Kasumi-1 (cell line): ENCODE results near the gene PACSIN2.
"Not testable (repeated sequence)": the region's sequence is repeated elsewhere in the genome, so short reads cannot be mapped to it uniquely, and the experiment has no call there.

ENCODE experiments used
- DNase-seq, 2 experiments: peaks; one replicate each; lab custom pipeline; 2025; lab: John Stamatoyannopoulos, UW

PACSIN2 gene

GRCh38 chr22:42964994-42965699 is 49.8 kb downstream of the PACSIN2 start:
- DNase-seq: peak; percentile 29 to 51

- no peak for DNase-seq
These were observed 51.7 kb downstream of the PACSIN2 start for GRCh38 chr22:42963231-42963595.

GRCh38 chr22:42962295-42963230 is 52.4 kb downstream of the PACSIN2 start:
- DNase-seq: peak; percentile 60 to 66

- no peak for DNase-seq
These were observed 53.1 kb downstream of the PACSIN2 start for GRCh38 chr22:42961810-42962209.

GRCh38 chr22:42961400-42961690 is 53.6 kb downstream of the PACSIN2 start:
- not testable (repeated sequence) for DNase-seq

- DNase-seq: no peak
These were observed 54.2 kb downstream of the PACSIN2 start for GRCh38 chr22:42960531-42961399.

GRCh38 chr22:42959576-42960509 is 55.1 kb downstream of the PACSIN2 start:
- DNase-seq: peak; percentile 67 to 69

- no peak for DNase-seq
These were observed 56.0 kb downstream of the PACSIN2 start for GRCh38 chr22:42958937-42959336.

GRCh38 chr22:42957958-42958357 is 57.0 kb downstream of the PACSIN2 start:
- DNase-seq: no peak

GRCh38 chr22:42957544-42957943 is 57.4 kb downstream of the PACSIN2 start:
- no peak for DNase-seq

- DNase-seq: no peak
These were observed 59.1 kb downstream of the PACSIN2 start for GRCh38 chr22:42955848-42956247.

- DNase-seq: no peak
These were observed 59.8 kb downstream of the PACSIN2 start for GRCh38 chr22:42955087-42955635.

- not testable (repeated sequence) for DNase-seq
These were observed 61.2 kb downstream of the PACSIN2 start for GRCh38 chr22:42953751-42954150.

GRCh38 chr22:42951093-42951710 is 63.7 kb downstream of the PACSIN2 start:
- no peak for DNase-seq

- DNase-seq: no peak
These were observed 64.7 kb downstream of the PACSIN2 start for GRCh38 chr22:42950281-42950680.

- no peak for DNase-seq
These were observed 65.8 kb downstream of the PACSIN2 start for GRCh38 chr22:42949159-42949558.

- no peak for DNase-seq
These were observed 66.7 kb downstream of the PACSIN2 start for GRCh38 chr22:42948294-42948693.

- no peak for DNase-seq
These were observed 67.5 kb downstream of the PACSIN2 start for GRCh38 chr22:42947211-42947990.

GRCh38 chr22:42946546-42947198 is 68.3 kb downstream of the PACSIN2 start:
- no peak for DNase-seq
